SHP77 (cell line): ENCODE data around the gene CPN1.
"Not testable (repeated sequence)": the region's sequence is repeated elsewhere in the genome, so short reads cannot be mapped to it uniquely, and the experiment has no call there.

Source experiments
- DNase-seq, 2 experiments: peaks; one replicate each; lab custom pipeline; 2025; lab: John Stamatoyannopoulos, UW

Gene CPN1

GRCh38 chr10:100081075-100082001, at the start of gene CPN1:
TSS of gene CPN1 (minus strand) at chr10:100081869. CDS start at chr10:100081625, 244 bp downstream.
- no peak for DNase-seq

DNA sequence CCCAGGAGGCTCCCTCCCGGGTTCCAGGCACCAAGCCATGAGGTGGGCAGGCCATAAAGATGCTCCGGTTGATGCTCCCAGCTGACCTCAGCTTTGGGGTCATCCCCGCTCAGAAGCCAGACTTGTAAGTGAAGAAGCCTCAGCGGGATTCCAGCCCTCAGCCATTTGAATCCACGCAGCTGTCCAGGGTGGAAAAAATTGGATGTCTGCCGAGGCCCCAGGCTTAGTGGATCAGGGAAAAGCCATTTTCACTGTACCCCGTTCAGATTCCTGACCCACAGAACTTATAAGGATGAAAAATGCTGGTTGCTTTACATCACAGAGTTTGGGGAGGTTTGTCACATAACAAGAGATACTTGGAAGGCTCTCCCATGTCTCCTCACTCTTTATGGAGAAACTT, 49.2 kb upstream of the CPN1 start:
- DNase-seq: no peak

- no peak for DNase-seq
Observed at GRCh38 chr10:100129424-100129823, 47.8 kb upstream of the CPN1 start.

DNA sequence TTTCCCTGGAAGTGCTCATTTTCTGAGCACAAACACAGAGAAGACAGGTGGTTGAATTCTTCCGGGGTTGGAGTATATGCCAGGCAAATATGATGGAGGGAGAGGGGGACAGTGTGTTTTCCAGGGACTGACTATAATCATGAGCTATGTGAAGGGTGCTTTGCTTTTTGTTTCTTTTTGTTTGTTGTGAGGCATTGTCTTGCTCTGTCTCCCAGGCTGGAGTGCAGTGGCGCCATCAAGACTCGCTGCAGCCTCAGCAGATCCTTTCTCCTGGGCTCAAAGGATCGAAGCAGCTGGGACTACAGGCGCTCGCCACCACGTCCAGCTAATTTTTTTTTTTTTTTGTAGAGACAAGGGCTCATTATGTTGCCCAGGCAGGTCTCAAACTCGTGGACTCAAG, 47.3 kb upstream of the CPN1 start:
- no peak for DNase-seq

- not testable (repeated sequence) for DNase-seq
Observed at GRCh38 chr10:100125335-100125734, 43.7 kb upstream of the CPN1 start.

- no peak for DNase-seq
Observed at GRCh38 chr10:100124097-100124496, 42.4 kb upstream of the CPN1 start.

DNA sequence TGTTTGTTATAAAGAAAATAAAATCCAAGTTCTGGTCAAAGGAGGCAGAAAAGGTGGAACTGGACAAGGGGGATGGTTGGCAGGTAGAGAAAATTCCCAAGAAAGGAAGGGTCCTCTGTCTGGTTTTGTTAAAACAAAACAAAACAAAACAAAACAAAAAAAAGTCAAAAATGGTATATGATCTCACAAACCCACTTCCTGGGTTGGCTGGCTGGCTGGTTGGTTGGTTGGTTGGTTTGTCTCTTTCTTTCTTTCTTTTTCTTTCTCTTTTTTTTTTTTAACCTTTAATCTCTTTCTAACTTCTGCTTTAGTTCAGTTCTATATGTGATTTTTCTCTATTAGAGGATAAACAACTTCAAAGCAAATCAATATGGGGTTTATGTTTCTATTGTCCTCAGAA, 41.1 kb upstream of the CPN1 start:
- DNase-seq: no peak

DNA sequence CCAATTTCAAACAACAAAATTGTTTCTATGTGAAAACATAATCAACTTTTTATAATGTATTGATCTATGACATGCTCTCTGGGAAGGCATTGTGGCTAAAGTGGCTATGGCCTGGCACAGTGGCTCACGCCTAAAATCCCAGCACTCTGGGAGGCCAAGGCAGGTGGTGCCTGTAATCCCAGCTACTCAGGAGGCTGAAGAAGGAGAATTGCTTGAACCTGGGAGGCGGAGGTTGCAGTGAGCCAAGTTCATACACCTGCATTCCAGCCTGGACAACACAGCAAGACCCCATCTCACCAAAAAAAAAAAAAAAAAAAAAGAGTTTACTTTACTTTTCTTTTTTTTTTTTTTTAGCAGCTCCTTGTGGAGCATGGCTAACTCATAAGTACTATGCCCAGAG, 38.9 kb upstream of the CPN1 start:
- DNase-seq: no peak

GRCh38 chr10:100119726-100120125, 38.1 kb upstream of the CPN1 start:
- no peak for DNase-seq

DNA sequence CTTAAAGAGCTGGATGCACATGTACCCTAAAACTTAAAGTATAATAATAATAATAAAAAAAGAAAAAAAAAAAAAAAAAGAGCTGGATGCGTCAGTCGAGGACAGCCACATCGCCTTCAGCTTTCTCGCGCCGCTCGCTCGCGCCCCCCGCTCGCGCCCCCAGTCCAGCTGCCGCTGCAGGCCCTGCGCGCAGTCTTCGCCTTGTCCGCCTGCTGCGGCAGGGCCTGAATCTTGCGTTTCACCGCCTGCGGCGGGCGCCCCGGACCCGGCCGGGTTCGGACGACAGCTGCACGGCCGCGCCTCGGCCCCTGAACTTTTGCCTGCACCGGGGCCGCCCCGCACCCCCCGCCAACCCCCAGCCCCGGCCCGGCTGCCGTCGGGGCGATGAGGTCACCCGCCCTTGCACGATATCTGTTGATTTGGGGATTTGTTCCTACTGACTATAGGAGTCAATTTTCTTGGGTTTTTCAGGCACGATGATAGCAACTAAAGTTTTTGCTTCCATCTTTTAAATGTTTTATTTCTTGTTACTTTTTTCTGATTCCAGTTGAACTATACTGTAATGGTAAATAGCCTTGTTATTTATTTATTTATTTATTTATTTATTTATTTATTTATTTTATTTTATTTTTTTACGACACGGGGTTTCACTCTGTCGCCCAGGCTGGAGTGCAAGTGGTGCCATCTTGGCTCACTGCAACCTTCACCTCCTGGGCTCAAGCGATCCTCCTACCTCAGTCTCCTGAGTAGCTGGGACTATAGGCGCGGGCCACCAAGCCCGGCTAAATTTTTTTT, 33.5 kb upstream of the CPN1 start:
- DNase-seq: no peak

GRCh38 chr10:100114460-100114859, 32.8 kb upstream of the CPN1 start:
- DNase-seq: no peak

DNA sequence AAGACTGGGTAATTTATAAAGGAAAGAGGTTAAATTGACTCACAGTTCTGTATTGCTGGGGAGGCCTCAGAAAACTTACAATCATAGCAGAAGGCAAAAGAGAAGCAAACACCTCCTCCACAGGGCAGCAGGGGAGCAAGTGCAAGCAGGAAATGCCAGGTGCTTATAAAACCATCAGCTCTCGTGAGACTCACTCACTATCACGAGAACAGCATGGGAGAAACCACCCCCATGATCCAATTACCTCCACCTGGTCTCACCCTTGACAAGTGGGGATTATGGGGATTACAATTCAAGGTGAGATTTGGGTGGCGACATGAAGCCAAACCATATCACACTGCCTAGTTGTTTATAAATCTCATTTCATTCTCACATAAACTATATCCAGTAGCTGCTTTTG, 28.0 kb upstream of the CPN1 start:
- no peak for DNase-seq

DNA sequence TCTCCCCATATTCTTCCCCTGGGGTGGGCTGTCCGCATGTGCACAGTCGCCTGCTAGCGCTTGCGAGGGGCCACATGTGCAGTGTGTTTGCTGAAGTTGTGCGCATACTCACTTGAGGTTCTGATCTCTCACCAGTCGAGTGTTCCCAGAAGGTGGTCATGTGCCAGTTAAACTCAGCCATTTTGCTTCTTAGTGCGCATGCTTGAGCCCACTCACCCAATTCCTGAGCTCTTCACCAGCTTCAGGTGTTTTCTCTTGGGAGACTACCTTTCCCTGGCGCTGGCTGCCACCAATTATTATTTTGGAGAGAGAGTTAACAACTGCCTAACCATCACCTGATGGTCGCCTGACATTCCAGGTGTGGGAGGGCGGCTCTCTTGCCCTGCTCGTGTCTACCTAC, 25.2 kb upstream of the CPN1 start:
- DNase-seq: no peak

- no peak for DNase-seq
Observed at GRCh38 chr10:100104300-100104699, 22.6 kb upstream of the CPN1 start.

GRCh38 chr10:100103581-100103980, 21.9 kb upstream of the CPN1 start:
- DNase-seq: no peak

- peak in 1 of 2 experiments; percentile 11 for DNase-seq
Observed at GRCh38 chr10:100101192-100102076, 19.8 kb upstream of the CPN1 start.

GRCh38 chr10:100100651-100101184, 19.0 kb upstream of the CPN1 start:
- peak in 1 of 2 experiments; percentile 25 for DNase-seq

GRCh38 chr10:100089241-100089640, 7.6 kb upstream of the CPN1 start:
- no peak for DNase-seq

DNA sequence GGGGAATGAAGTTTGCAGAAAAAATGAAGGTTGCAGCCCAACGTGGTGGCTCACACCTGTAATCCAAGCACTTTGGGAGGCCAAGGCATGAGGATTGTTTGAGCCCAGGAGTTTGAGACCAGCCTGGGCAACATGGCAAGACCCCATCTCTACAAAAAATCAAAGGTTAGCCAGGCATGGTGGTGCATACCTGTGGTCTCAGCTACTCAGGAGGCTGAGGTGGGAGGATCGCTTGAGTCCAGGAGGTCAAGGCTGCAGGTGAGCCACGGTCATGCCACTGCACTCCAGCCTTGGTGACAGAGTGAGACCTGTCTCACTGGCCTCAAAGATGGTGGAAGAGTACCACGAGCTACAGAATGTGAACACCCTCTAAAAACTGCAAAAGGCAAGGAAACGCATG, 5.0 kb upstream of the CPN1 start:
- not testable (repeated sequence) for DNase-seq

DNA sequence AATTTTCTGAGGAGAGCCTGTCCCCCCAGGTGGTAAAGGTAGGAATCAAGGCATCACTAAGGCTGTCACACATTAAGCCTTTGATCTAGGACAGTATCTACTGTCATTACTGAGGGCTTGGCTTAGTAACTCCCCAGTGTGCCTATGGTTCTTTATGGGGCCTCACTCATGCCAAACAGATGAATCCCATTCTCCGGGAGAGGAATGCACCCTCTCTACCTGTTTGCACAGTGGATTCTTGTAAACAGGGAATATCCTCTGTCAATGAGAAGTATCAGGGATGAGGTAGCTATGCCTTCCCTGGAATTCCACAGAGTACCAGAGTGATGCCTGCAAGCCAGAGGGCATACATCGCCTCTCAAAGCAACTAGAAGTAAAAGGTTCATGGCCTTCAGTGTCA, 3.9 kb upstream of the CPN1 start:
- DNase-seq: no peak

- no peak for DNase-seq
Observed at GRCh38 chr10:100083623-100084022, 2.0 kb upstream of the CPN1 start.

DNA sequence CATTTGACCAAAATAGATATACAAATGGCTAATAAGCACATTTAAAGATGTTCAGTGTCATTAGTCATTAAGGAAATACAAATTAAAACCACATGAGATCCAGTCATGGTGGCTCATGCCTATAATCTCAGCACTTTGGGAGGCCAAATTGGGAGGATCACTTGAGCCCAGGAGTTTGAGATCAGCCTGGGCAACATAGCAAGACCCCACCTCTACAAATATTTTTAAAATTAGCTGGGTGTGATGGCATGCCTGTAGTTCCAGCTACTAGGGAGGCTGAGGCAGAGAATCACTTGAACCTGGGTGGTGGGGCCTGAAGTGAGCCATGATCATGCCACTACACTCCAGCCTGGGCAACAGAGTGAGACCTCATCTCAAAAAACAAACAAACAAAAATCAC, 607 bp upstream of the CPN1 start:
- DNase-seq: not testable (repeated sequence)
